HG02798 (cell line): Measurements from ENCODE around the gene DCLK1.

Source experiments
- ATAC-seq: cut with Tn5 transposase; IDR thresholded peaks from one replicate; pipeline ENCODE4 v1.9.1; 2021; ENCODE audit warnings: mild to moderate bottlenecking; ENCODE audit not compliant: unreplicated experiment, poor library complexity

Gene DCLK1

DNA sequence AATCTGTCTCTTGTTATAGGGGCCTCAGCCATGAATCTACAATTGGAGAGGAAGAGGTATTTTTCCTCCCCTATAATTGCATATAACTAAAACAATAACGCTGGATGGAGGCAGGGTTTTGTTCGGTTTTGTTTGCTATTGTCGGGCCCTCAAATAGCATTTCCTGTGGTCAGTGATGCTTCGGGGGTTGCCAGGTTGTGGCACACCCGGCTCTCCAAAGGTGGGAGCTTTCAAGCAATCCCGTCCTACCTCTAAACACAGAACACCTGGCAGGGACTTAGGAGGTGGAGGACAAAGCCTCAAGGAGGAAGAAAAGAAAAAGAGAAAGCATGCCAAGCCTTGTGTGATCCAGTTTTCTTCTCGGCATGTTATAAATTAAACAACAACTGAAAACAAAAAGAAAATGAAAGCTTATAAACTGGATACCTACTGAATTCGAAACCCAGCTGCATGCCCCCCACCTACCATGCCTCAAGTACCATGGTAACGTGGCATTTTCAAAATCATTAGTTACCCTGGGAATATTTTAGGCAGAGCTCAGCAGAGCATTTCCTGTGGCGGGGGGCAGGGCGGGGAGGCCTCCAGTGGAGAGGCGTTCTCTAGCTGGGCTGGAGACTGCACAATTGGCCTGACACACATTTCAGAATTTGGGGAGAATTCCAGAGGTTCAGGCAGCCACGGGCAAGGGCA lies 213.8 kb downstream of the DCLK1 start:
- peak; percentile 59 for ATAC-seq

DNA sequence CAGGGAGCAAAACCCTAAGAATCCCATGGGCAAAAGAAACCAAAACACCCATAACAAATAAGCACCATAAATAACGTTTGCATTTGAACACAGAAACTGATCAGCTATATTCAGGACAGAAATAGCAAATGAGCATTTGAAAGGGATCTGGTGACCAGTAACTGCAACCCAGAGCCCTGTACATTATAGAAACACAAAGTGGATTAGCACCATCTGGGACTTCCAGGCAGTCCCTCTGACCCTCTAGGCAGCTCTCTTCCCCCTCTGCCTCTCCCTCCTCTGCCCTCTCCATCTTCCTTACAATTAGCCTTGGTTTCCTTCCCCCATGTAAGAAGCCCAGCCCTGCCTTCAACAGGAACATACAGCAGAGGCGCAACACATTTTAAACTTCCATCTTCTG lies 215.0 kb downstream of the DCLK1 start:
- no peak for ATAC-seq

GRCh38 chr13:35914662-35915061 lies 216.5 kb downstream of the DCLK1 start:
- no peak for ATAC-seq

DNA sequence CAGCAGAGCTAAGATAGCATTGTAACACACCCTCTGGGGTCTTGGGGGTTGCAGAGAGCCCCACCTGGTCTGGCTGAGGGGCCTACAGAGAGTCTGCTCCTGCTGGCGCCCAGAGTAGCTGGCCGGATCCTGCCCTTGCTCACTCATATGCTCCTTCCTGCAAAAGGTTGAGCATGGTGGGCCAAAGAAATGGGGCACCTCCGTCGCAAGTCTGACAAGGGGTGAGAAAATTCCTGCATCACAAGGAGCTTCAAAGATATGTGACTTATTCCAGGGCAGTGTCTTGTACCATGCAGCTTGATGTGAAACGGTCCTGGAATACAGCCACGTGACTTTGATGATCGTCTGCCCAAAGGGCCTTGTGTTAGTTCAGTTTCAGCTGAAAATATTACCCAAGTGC lies 218.3 kb downstream of the DCLK1 start:
- no peak for ATAC-seq

GRCh38 chr13:35909837-35910540 lies 221.2 kb downstream of the DCLK1 start:
- no peak for ATAC-seq

DNA sequence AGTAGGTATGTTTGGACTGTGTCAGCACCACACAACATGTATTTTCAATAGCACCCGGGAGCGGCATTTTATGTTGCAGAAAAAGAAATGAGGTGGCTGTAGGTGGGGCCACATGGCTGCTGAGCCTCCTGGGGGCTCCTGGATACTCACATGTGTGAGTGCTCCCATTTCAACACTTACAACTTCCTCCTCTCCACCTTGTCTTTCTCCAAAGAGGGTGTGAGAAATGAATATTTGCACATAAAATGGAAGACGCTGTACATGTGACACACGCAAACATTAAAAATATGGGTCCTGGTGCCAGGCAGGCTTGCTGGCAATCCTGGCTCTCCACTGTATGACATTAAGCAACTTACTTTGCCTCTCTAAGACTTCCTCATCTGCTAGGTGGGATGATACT lies 222.1 kb downstream of the DCLK1 start:
- no peak for ATAC-seq

- ATAC-seq = no peak
These were observed 223.0 kb downstream of the DCLK1 start for GRCh38 chr13:35908226-35908625.

- no peak for ATAC-seq
These were observed 224.5 kb downstream of the DCLK1 start for GRCh38 chr13:35906636-35907035.

DNA sequence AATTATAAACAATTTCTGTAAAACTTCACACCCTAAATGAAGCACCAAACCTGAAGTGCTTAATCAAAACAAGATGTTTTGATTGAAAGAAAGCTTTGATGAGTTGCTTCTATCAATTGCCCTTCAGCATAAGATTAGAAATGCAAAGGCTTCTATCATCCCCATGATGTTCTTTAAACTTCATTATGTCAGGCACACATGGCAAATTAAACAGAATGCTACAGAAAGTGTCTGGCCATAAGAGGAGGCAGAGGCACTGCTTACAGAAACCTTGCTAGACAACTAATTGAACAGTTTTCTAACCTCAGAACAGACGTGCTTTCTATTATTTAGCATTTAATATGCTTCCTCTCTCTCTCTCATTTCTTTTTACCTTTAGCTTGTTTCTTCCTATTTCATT lies 228.1 kb downstream of the DCLK1 start:
- ATAC-seq = no peak

DNA sequence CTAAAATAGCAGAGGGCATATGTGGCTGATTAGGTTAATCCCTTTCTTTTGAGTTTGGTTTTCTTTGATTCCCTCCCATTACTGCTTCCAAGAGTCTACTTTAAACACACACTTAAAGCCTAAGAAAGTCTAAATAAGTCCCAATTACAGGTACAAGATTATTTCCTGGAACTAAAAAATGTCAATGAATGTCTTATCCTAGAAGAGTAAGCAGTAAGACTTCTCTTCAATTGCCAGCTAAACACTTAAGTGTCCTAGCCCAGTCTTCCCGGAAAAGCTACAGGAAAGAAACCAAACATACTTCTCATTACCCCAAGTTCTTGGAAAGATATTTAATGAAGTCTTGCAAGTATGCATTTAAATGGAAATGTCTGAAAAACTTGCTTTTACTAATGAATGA lies 233.1 kb downstream of the DCLK1 start:
- ATAC-seq = no peak

GRCh38 chr13:35894636-35895035 lies 236.5 kb downstream of the DCLK1 start:
- ATAC-seq = no peak

DNA sequence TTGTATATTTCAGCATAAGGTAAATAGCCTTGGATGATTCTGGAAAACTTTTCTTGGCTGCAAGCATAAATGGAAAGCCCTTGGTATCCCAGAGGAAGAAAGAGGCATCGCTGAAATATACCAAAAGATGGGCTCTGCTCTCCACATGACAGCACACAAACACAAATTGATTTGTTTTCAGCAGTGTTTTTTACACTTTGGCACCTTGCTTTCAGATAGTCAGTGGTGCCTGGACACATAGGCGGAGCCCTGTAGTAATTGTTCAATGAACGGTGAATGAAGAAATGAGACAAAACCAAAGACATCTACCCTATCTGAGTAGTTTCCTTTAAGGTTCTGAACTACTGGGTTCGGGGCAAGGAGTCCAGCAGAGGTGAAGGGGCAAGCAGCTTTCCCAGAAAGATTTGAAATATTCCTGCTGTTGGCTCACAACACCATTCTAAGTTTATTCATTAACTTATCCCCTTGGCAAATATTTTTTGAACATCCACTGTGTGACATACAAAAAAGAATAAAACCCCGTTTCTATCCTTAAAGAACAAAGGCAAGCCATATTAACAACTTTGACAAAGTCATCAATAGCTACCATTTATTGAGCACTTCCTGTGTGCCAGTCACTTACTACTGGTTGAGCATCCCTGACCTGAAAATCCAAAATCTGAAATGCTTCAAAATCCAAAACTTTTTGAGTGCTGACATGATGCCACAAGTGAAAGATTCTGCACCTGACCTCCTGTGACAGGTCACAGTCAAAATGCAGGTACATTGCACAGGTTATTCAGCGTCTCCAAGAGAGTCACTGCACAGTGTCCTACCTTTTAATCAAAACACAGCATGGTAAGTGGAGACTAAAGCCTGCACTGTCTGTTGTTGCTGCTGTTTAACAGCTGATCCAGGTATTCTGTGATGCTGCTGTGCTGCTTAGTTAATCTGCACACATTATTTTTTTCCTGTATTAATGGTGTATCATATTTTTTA lies 238.1 kb downstream of the DCLK1 start:
- ATAC-seq = no peak

DNA sequence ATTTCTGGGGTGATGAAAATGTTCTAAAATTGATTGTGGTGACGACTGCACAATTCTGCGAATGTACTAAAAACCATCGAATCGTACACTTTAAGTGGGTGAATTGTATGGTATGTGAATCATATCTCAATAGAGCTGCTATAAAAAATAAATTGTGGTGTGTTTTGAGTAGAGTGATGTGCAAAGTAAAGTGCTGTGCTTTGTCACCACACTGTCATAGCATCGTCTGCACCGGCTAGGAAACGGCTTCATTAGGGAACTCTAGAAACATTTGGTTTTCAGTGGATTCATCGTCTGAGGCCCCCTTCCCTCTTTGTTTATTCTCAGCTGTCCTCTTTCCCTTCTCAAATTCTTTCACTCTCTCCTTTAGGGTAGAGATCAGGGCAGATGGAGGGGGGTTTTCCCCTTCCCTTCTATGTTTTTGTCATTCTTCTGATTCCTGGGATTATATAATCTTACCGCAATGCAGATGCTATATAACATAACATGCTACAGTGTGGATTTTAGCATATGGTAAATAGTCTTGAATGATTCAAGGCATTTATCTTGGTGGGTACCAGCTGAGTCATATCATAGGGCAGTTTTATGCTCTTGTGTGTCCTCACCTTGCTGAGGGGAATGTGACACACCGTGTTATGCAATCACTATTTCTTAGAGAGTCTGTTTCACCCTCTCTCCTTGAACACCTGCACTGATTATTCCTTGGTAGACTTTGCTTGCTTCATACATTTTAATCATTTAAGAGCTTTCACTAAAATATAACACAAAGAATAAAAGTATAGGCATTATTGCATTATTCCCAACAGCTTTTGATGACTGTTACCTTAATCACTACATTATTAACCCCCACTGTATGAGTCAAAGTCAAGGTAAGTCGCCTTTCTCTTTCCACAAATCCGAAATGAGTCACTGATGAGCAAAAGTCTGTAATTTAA lies 239.4 kb downstream of the DCLK1 start:
- no peak for ATAC-seq

- no peak for ATAC-seq
These were observed 241.6 kb downstream of the DCLK1 start for GRCh38 chr13:35889560-35889959.

- no peak for ATAC-seq
These were observed 242.2 kb downstream of the DCLK1 start for GRCh38 chr13:35888981-35889380.

DNA sequence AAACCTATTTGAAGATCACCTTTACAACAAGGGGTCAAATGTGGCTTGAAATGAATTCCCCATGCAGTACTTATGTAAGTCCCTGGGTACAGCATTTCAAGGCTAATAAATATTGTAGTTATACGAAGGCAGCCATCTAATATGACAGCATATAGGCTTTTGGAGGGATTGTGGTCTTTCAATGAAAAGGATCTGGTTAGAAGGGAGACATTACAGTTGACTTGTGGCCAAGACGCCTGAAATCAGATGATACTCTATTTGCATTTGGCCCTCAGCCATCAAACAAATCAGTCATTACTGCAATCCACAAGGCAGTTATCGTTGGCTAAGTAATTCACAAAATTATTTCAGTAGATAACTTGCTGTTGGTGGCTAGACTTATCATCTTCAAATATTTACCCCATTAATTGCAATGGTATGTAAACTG lies 242.7 kb downstream of the DCLK1 start:
- ATAC-seq = no peak

DNA sequence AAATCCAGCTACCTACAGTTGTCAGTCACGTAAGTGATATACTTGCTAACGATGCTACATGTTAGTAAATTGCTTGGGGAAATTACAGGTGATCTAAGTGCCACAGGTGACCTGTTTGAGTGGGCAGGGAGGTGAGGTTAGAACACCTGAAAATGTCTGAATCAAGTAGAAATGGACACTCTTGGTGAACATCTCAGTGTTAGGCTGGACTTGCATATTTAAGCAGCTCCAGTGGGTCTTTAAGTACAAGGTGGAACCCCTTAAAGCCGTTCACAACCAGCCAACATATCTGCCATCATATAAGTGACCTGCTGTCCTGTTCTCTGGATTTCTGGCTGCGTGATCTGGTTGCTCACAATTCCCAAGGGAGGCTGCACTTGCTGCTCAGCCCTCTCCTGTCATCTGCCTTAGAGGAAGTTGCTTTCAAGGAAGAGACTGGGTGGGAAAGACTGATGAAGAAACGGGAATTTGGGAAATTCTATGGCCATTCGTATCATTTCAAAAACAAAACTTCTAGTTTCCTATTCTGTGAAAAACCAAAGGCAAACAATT lies 244.0 kb downstream of the DCLK1 start:
- ATAC-seq = no peak

DNA sequence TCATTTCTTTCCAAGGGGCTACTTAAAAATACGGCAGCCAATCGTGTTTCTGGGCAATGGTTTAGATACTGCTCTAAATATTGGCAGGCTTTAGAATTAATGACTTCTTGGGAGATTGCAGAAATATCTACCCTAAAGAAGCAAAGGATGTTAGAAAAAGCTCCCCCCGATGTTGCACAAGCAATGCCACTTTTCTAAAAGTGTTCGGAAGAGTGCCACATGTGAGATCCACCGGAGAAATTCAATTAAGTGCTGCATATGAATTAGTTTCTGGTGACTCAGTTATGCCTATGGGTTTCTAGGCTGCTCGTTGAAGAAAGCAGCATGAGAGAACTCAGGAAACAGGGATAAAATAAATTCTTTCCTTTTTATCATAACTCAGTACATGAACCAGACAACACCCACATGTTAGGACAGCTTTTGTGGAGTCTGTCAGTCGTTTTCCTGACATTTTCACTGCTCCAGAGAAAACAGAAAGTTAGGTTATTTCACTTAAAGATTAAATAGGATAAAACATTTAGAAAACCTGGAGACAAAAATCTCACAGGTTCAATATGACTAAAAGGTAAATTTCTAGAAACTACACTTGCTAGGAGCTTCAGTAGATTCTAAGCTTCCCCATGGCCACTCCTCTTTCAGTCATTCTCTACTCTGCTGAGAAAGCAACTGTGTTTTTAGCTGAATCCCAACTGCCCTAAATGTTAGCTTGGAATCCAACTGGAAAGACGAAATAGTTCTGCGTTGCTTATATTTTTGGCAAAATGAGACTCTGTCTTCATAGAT lies 244.7 kb downstream of the DCLK1 start:
- no peak for ATAC-seq
